TTC549 (cell line): ENCODE data around the gene NAA38.

Experiments used
- FAIRE-seq: peaks from 2 replicates; lab custom pipeline; 2012; peaks lifted over from hg19 to GRCh38; lab: Jason Lieb, UNC

The NAA38 gene

GRCh38 chr17:7840441-7840840 lies 16.9 kb downstream of the NAA38 start:
- no peak for FAIRE-seq

- FAIRE-seq = peak; percentile 85
Observed at GRCh38 chr17:7839876-7840261, 17.5 kb downstream of the NAA38 start.

GRCh38 chr17:7839190-7839875 lies 18.0 kb downstream of the NAA38 start:
- no peak for FAIRE-seq

- no peak for FAIRE-seq
Observed at GRCh38 chr17:7838090-7839075, 19.0 kb downstream of the NAA38 start.

- FAIRE-seq = no peak
Observed at GRCh38 chr17:7837408-7838088, 19.8 kb downstream of the NAA38 start.

- FAIRE-seq = peak; percentile 46
Observed at GRCh38 chr17:7836596-7837407, 20.6 kb downstream of the NAA38 start.

GRCh38 chr17:7835814-7836595 lies 21.4 kb downstream of the NAA38 start:
- FAIRE-seq = no peak

GRCh38 chr17:7834957-7835813 lies 22.2 kb downstream of the NAA38 start:
- FAIRE-seq = peak; percentile 77

- FAIRE-seq = no peak
Observed at GRCh38 chr17:7834542-7834956, 22.8 kb downstream of the NAA38 start.

GRCh38 chr17:7833795-7834541 lies 23.4 kb downstream of the NAA38 start, which contains the start of gene KDM6B:
Gene KDM6B, plus strand, starts transcription at chr17:7834217. Its CDS starts 11,338 bp downstream, at chr17:7845555.
- peak; percentile 48 for FAIRE-seq

GRCh38 chr17:7833011-7833794 lies 24.2 kb downstream of the NAA38 start:
- no peak for FAIRE-seq

- no peak for FAIRE-seq
Observed at GRCh38 chr17:7832431-7832830, 24.9 kb downstream of the NAA38 start.

GRCh38 chr17:7831233-7831632 lies 26.1 kb downstream of the NAA38 start:
- no peak for FAIRE-seq

- no peak for FAIRE-seq
Observed at GRCh38 chr17:7830616-7831015, 26.7 kb downstream of the NAA38 start.

GRCh38 chr17:7825206-7825990 lies 32.0 kb downstream of the NAA38 start:
- FAIRE-seq = no peak

GRCh38 chr17:7824021-7824924 lies 33.1 kb downstream of the NAA38 start:
- FAIRE-seq = no peak
